K562 (cell line): ENCODE results near the gene DRAXIN. TPM values are rescaled to one million over a fixed set of nuclear protein-coding genes. Genes with fewer than 3 reads are reported as not detected.
A peak's percentile ranks its signal among the peaks of the same experiment; 100 is the strongest.

Experiments used
- BRD9 ChIP-seq: fragments of 450-650 bp; IDR thresholded peaks from 2 replicates; pipeline ENCODE4 v1.6.1; 2018; ENCODE audit warnings: low read depth; ENCODE audit not compliant: partially characterized antibody
- CHD2 ChIP-seq: IDR thresholded peaks from 2 replicates; pipeline ENCODE4 v1.6.1; 2011; ENCODE audit warnings: low read depth, low read length
- ESRRB ChIP-seq: fragments of 250-450 bp; sonication (Bioruptor Pico); IDR thresholded peaks from 2 replicates; pipeline ENCODE4 v1.5.0; 2020; ENCODE audit warnings: mild to moderate bottlenecking, moderate library complexity, borderline replicate concordance
- EWSR1 ChIP-seq: fragments of 450-650 bp; IDR thresholded peaks from 2 replicates; pipeline ENCODE4 v1.6.1; 2018; ENCODE audit warnings: borderline replicate concordance, mild to moderate bottlenecking, low read depth, moderate library complexity; ENCODE audit not compliant: partially characterized antibody
- HMGN3 ChIP-seq: IDR thresholded peaks from 2 replicates; pipeline ENCODE4 v1.6.1; 2011; ENCODE audit warnings: borderline replicate concordance, low read depth, mild to moderate bottlenecking, mixed read lengths, low read length; ENCODE audit not compliant: insufficient read length; ENCODE audit errors: extremely low read depth
- LEF1 ChIP-seq: fragments of 450-650 bp; IDR thresholded peaks from 2 replicates; pipeline ENCODE4 v1.6.1; 2016; ENCODE audit warnings: mild to moderate bottlenecking
- MBD2 ChIP-seq: sonication (generic); IDR thresholded peaks from 2 replicates; pipeline ENCODE4 v1.6.1; 2016; ENCODE audit warnings: low read depth, borderline replicate concordance
- MECOM ChIP-seq: fragments of 250-450 bp; sonication (Bioruptor Pico); IDR thresholded peaks from 2 replicates; pipeline ENCODE4 v1.8.0; 2022; ENCODE audit warnings: inconsistent platforms
- MYC ChIP-seq, 2 experiments: fragments of 250-450 bp in 1 of 2; sonication (Bioruptor Pico) in 1 of 2; IDR thresholded peaks; 2 replicates each; pipeline versions ENCODE4 v1.5.1 to v1.6.1; 2012 to 2021; ENCODE audit warnings: low read depth in 2 of 2, borderline replicate concordance in 1 of 2, improper control_type of control experiment in 1 of 2, low read length in 1 of 2, mild to moderate bottlenecking in 1 of 2, moderate library complexity in 1 of 2
- NBN ChIP-seq: fragments of 450-650 bp; IDR thresholded peaks from 2 replicates; pipeline ENCODE4 v1.6.1; 2016; ENCODE audit warnings: low read depth, mild to moderate bottlenecking
- NFATC3 ChIP-seq: fragments of 450-650 bp; IDR thresholded peaks from 2 replicates; pipeline ENCODE4 v1.6.1; 2017; ENCODE audit warnings: mild to moderate bottlenecking
- NFE2L1 ChIP-seq: fragments of 450-650 bp; IDR thresholded peaks from 2 replicates; pipeline ENCODE4 v1.6.1; 2016; ENCODE audit warnings: missing genetic modification characterization, low read depth, mild to moderate bottlenecking, missing compliant biosample characterization, moderate library complexity, borderline replicate concordance
- OTX1 ChIP-seq: fragments of 450-650 bp; formaldehyde crosslinking; IDR thresholded peaks from 2 replicates; pipeline ENCODE4 v1.4.0; 2022; ENCODE audit warnings: mild to moderate bottlenecking
- POLR2A ChIP-seq: fragments of 450-650 bp; conservative IDR thresholded peaks from 2 replicates; pipeline ENCODE4 v1.6.1; 2016
- PRMT5 ChIP-seq: sonication (generic); formaldehyde crosslinking; IDR thresholded peaks from 2 replicates; pipeline ENCODE4 v1.5.0; 2020; ENCODE audit warnings: missing genetic modification reagents
- RBM22 ChIP-seq: fragments of 200-400 bp; formaldehyde crosslinking; IDR thresholded peaks from 2 replicates; pipeline ENCODE4 v1.6.1; 2018; ENCODE audit warnings: low read length, low read depth; ENCODE audit not compliant: poor library complexity, severe bottlenecking
- RHOXF2B ChIP-seq: fragments of 250-450 bp; sonication (Bioruptor Pico); conservative IDR thresholded peaks from 2 replicates; pipeline ENCODE4 v1.5.1; 2021
- SMARCC2 ChIP-seq: fragments of 450-650 bp; IDR thresholded peaks from 2 replicates; pipeline ENCODE4 v1.6.1; 2017; ENCODE audit warnings: antibody characterized with exemption, moderate library complexity, mild to moderate bottlenecking, low read depth
- SRSF9 ChIP-seq: fragments of 200-400 bp; formaldehyde crosslinking; IDR thresholded peaks from 2 replicates; pipeline ENCODE4 v1.6.1; 2017; ENCODE audit warnings: low read depth, low read length, borderline replicate concordance
- TAF9B ChIP-seq: fragments of 450-650 bp; IDR thresholded peaks from 2 replicates; pipeline ENCODE4 v1.6.1; 2018; ENCODE audit warnings: mild to moderate bottlenecking; ENCODE audit not compliant: partially characterized antibody
- TCF3 ChIP-seq: sonication (generic); formaldehyde crosslinking; IDR thresholded peaks from 2 replicates; pipeline ENCODE4 v1.4.0; 2020; ENCODE audit warnings: mild to moderate bottlenecking, missing genetic modification reagents
- ZNF184 ChIP-seq: sonication (generic); formaldehyde crosslinking; IDR thresholded peaks from 2 replicates; pipeline ENCODE4 v1.5.0; 2020; ENCODE audit warnings: missing genetic modification reagents
- ZNF217 ChIP-seq: sonication (generic); formaldehyde crosslinking; IDR thresholded peaks from 2 replicates; pipeline ENCODE4 v1.8.0; 2022; ENCODE audit warnings: mild to moderate bottlenecking, missing genetic modification reagents
- ZNF253 ChIP-seq: fragments of 250-450 bp; sonication (Bioruptor Pico); conservative IDR thresholded peaks from 2 replicates; pipeline ENCODE4 v1.6.1; 2021; ENCODE audit warnings: mild to moderate bottlenecking
- ZNF311 ChIP-seq: fragments of 250-450 bp; sonication (Bioruptor Pico); IDR thresholded peaks from 2 replicates; pipeline ENCODE4 v1.4.0; 2020; ENCODE audit warnings: mild to moderate bottlenecking, moderate library complexity
- polyA plus RNA-seq, 8 experiments: library from polyadenylated mRNA; depleted of rRNA in 4 of 8; stranded (reverse) in 5 of 8; unstranded in 3 of 8; fragments of >200 nt; fragmentation: Nextera tagmentation in 2 of 8; fragmentation: Illumina TruSeq in 1 of 8; extraction: Ambion mirVana in 2 of 8; extraction: Trizol in 1 of 8; gene quantifications; 2 replicates each; pipeline versions ENCODE4 v1.2.1 to v1.2.3, GENCODE V29; 2011 to 2014; ENCODE audit warnings: inconsistent platforms in 1 of 8, missing spikeins in 1 of 8
- total RNA-seq, 7 experiments: library from RNA; depleted of rRNA in 6 of 7; stranded (reverse); fragments of >200 nt in 6 of 7; fragmentation: Illumina TruSeq in 2 of 7; extraction: Trizol in 2 of 7; gene quantifications; 2 replicates each; pipeline versions ENCODE4 v1.2.1 to v1.2.3, GENCODE V29; 2011 to 2021; ENCODE audit warnings: low replicate concordance in 1 of 7
- TF ChIP-seq, protein P1 (sequence below): fragments of 450-650 bp; IDR thresholded peaks from 2 replicates; pipeline ENCODE4 v1.6.1; 2016; ENCODE audit warnings: mild to moderate bottlenecking
- TF ChIP-seq, protein P2 (sequence below): fragments of 450-650 bp; IDR thresholded peaks from 2 replicates; pipeline ENCODE4 v1.6.1; 2017; ENCODE audit warnings: mild to moderate bottlenecking, moderate library complexity

Gene DRAXIN
- total and polyA plus RNA-seq, 9 of the 15 experiments (the other 6 are each of a cell fraction or from before 2014, with no cell fraction given), result 0.01 to 0.04 (median 0.01) TPM; not detected in 6

DNA sequence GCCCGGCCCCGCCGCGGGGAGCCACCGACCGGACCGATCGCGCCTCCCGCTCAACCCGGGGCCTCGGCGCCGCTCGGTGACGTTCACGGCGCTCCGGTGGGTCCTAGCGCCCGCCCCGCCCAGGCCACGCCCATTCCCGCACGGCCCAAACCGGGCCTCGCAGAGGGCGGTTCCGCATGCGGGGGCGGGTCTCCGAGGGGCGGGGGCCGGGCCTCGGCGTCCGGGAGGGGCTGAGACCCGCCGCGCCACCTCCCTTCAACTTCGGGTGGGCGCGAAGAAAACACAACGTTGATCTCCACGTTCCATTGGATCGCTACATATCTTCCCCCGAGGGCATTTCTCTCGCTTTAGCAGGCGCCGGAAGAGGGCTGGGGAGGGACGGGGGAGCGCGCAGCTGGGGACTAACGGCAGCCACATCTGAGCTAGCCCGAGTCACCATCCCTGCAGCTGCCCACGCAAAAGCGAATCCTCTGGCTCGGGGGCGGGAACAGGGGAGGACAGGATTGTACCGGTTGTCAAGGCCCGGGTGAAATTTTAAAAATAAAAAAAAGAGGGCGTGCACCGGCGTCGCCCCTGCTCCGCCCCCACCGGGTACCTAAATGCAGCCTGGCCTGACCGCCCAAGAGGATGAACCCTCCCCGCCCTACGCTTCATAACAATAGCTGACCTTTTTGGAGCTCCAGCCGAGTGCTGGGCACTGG, 10.3 kb upstream of the DRAXIN start, which contains the start of gene MAD2L2 (continued):
- TF ChIP-seq MYC (IDR thresholded peaks at IDR 0.05; ENCODE audit: low read depth, low read length), result peak; percentile 70; the same call in 1 of the 2 replicates
- peak; percentile 56; the same call in 1 of the 2 replicates for TF ChIP-seq MYC (CRISPR knock-in tag; IDR thresholded peaks at IDR 0.05; ENCODE audit: borderline replicate concordance, low read depth)
- no peak for TF ChIP-seq ZNF253 (CRISPR knock-in tag)
- peak; percentile 68 for TF ChIP-seq HMGN3
- peak; percentile 65; the same call in 1 of the 2 replicates for TF ChIP-seq NBN
- no peak for TF ChIP-seq ZNF311
- TF ChIP-seq, protein P1, sequence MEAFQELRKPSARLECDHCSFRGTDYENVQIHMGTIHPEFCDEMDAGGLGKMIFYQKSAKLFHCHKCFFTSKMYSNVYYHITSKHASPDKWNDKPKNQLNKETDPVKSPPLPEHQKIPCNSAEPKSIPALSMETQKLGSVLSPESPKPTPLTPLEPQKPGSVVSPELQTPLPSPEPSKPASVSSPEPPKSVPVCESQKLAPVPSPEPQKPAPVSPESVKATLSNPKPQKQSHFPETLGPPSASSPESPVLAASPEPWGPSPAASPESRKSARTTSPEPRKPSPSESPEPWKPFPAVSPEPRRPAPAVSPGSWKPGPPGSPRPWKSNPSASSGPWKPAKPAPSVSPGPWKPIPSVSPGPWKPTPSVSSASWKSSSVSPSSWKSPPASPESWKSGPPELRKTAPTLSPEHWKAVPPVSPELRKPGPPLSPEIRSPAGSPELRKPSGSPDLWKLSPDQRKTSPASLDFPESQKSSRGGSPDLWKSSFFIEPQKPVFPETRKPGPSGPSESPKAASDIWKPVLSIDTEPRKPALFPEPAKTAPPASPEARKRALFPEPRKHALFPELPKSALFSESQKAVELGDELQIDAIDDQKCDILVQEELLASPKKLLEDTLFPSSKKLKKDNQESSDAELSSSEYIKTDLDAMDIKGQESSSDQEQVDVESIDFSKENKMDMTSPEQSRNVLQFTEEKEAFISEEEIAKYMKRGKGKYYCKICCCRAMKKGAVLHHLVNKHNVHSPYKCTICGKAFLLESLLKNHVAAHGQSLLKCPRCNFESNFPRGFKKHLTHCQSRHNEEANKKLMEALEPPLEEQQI, result no peak
- TF ChIP-seq SRSF9, result no peak
- no peak for TF ChIP-seq CHD2
- no peak for TF ChIP-seq TCF3 (CRISPR knock-in tag)
- TF ChIP-seq BRD9, result no peak
- TF ChIP-seq ZNF217 (CRISPR knock-in tag), result no peak
- TF ChIP-seq POLR2A, result peak; percentile 81
- TF ChIP-seq, protein P2, sequence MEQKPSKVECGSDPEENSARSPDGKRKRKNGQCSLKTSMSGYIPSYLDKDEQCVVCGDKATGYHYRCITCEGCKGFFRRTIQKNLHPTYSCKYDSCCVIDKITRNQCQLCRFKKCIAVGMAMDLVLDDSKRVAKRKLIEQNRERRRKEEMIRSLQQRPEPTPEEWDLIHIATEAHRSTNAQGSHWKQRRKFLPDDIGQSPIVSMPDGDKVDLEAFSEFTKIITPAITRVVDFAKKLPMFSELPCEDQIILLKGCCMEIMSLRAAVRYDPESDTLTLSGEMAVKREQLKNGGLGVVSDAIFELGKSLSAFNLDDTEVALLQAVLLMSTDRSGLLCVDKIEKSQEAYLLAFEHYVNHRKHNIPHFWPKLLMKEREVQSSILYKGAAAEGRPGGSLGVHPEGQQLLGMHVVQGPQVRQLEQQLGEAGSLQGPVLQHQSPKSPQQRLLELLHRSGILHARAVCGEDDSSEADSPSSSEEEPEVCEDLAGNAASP, result no peak
- TF ChIP-seq LEF1, result peak; percentile 87
- no peak for TF ChIP-seq NFATC3
- no peak for TF ChIP-seq EWSR1
- peak; percentile 61; the same call in 1 of the 2 replicates for TF ChIP-seq OTX1
- no peak for TF ChIP-seq ESRRB (CRISPR knock-in tag)
- no peak for TF ChIP-seq NFE2L1 (tag)
- TF ChIP-seq PRMT5 (CRISPR knock-in tag), result no peak
- no peak for TF ChIP-seq SMARCC2
- peak; percentile 78; the same call in 1 of the 2 replicates for TF ChIP-seq MBD2
- no peak for TF ChIP-seq MECOM (CRISPR knock-in tag)
- peak; percentile 56 for TF ChIP-seq RBM22
- TF ChIP-seq ZNF184 (CRISPR knock-in tag), result no peak
- TF ChIP-seq TAF9B, result no peak
- no peak for TF ChIP-seq RHOXF2B
